22Rv1 (cell line): ENCODE results near the gene SWSAP1.

Experiments
- ZFX ChIP-seq: fragments of 450-650 bp; IDR thresholded peaks from 2 replicates; pipeline ENCODE4 v1.6.1; 2017; ENCODE audit warnings: antibody characterized with exemption, borderline replicate concordance
- TF ChIP-seq, protein P1 (sequence below): fragments of 450-650 bp; IDR thresholded peaks from 2 replicates; pipeline ENCODE4 v1.5.1; 2017; ENCODE audit warnings: mild to moderate bottlenecking

DNA sequence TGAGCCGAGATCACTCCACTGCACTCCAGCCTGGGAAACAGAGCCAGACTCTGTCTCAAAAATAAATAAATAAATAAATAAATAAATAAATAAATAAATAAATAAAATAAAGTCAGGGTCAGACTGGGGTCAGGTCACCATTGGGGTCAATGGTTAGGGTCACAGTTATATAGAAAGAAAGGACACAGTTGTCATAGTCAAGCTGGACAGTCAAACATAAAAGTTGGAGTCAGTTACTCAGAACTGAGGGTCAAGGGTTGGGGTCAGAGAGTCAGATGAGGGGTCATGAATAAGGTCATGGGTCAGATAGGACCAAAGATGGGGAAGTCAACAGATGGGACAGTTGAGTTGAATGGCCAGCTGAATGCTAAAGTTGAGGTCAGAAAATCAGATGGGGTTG lies 26.3 kb downstream of the SWSAP1 start:
- TF ChIP-seq, protein P1, sequence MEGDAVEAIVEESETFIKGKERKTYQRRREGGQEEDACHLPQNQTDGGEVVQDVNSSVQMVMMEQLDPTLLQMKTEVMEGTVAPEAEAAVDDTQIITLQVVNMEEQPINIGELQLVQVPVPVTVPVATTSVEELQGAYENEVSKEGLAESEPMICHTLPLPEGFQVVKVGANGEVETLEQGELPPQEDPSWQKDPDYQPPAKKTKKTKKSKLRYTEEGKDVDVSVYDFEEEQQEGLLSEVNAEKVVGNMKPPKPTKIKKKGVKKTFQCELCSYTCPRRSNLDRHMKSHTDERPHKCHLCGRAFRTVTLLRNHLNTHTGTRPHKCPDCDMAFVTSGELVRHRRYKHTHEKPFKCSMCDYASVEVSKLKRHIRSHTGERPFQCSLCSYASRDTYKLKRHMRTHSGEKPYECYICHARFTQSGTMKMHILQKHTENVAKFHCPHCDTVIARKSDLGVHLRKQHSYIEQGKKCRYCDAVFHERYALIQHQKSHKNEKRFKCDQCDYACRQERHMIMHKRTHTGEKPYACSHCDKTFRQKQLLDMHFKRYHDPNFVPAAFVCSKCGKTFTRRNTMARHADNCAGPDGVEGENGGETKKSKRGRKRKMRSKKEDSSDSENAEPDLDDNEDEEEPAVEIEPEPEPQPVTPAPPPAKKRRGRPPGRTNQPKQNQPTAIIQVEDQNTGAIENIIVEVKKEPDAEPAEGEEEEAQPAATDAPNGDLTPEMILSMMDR = no peak
- TF ChIP-seq ZFX = no peak
